Measurements from ENCODE around the gene NBAS.

DNA sequence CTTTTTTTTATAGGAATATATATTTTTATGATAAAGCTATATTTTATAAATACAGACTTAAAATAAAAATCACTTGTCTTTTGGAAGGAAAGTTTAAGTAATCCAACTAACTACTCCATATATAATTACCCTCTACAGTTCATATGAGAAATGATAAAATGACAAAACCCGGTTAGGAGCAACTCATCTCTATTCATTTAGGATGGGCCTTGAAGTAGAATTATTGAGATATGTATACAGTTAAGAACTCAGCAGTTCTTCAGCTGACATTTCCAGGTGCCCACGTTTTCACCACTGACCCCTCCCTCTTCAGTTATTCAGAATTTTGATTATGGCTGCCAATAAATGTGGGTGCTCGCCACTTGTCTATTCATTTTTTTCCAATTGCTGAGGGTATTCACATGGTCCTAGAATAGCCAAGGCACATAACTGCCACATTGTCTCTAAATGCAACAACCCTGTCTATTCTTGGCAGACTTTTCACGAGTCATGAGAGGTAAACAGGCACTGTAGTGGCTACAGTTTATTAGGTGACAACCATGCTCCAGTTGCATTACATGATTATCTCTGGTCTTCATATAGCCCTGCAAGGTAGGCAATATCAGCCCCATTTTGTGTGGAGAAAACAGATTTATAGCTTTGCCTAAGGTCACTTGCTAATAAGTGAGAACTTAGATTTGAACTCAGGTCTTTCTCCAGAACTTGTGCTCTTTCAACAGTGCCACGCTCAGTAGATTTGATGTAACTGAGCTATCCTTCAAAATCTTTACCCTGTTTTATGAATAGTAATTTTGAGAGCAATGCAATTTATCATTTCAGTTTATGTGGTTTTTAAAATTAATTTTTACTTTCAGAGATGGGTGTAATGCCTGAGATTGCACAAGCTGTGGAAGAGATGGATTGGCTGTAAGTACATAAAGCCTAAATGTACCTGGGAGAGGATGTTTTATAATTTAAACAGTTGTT lies 33.4 kb upstream of the NBAS start:
- TF ChIP-seq, protein P1, sequence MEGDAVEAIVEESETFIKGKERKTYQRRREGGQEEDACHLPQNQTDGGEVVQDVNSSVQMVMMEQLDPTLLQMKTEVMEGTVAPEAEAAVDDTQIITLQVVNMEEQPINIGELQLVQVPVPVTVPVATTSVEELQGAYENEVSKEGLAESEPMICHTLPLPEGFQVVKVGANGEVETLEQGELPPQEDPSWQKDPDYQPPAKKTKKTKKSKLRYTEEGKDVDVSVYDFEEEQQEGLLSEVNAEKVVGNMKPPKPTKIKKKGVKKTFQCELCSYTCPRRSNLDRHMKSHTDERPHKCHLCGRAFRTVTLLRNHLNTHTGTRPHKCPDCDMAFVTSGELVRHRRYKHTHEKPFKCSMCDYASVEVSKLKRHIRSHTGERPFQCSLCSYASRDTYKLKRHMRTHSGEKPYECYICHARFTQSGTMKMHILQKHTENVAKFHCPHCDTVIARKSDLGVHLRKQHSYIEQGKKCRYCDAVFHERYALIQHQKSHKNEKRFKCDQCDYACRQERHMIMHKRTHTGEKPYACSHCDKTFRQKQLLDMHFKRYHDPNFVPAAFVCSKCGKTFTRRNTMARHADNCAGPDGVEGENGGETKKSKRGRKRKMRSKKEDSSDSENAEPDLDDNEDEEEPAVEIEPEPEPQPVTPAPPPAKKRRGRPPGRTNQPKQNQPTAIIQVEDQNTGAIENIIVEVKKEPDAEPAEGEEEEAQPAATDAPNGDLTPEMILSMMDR (IDR thresholded peaks at IDR 0.05) = no peak
- TF ChIP-seq POLR2AphosphoS5 (IDR thresholded peaks at IDR 0.05; ENCODE audit: low read depth, low read length) (no peak), TCF7L2 (IDR thresholded peaks at IDR 0.05; ENCODE audit: low read depth, low read length) (no peak)
- TF ChIP-seq, protein P2, sequence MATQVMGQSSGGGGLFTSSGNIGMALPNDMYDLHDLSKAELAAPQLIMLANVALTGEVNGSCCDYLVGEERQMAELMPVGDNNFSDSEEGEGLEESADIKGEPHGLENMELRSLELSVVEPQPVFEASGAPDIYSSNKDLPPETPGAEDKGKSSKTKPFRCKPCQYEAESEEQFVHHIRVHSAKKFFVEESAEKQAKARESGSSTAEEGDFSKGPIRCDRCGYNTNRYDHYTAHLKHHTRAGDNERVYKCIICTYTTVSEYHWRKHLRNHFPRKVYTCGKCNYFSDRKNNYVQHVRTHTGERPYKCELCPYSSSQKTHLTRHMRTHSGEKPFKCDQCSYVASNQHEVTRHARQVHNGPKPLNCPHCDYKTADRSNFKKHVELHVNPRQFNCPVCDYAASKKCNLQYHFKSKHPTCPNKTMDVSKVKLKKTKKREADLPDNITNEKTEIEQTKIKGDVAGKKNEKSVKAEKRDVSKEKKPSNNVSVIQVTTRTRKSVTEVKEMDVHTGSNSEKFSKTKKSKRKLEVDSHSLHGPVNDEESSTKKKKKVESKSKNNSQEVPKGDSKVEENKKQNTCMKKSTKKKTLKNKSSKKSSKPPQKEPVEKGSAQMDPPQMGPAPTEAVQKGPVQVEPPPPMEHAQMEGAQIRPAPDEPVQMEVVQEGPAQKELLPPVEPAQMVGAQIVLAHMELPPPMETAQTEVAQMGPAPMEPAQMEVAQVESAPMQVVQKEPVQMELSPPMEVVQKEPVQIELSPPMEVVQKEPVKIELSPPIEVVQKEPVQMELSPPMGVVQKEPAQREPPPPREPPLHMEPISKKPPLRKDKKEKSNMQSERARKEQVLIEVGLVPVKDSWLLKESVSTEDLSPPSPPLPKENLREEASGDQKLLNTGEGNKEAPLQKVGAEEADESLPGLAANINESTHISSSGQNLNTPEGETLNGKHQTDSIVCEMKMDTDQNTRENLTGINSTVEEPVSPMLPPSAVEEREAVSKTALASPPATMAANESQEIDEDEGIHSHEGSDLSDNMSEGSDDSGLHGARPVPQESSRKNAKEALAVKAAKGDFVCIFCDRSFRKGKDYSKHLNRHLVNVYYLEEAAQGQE (IDR thresholded peaks at IDR 0.05; ENCODE audit: insufficient read depth in 1 of 2, low read depth in 2 of 2, low read length in 1 of 2) = no peak

All from Panc1 (cell line).